Upper lobe of right lung (tissue), 1 donor: ENCODE data around the gene LIN37. TPM values are rescaled to one million over a fixed set of nuclear protein-coding genes. Genes with fewer than 3 reads are reported as not detected.

Experiments used
- ATAC-seq: fragments of 200-7000 bp; cut with Tn5 transposase; one replicate; pipeline ENCODE4 v1.9.1; 2020; ENCODE audit warnings: mild to moderate bottlenecking, moderate library complexity
- DNase-seq: peaks from one replicate; pipeline ENCODE4 v3.0.0-alpha.2; 2020
- H3K27ac ChIP-seq: fragments of 200-600 bp; one replicate; pipeline ENCODE4 v1.8.0; 2022
- H3K27me3 ChIP-seq: fragments of 200-600 bp; one replicate; pipeline ENCODE4 v1.8.0; 2022; ENCODE audit warnings: mild to moderate bottlenecking
- H3K36me3 ChIP-seq: fragments of 200-600 bp; one replicate; pipeline ENCODE4 v1.8.0; 2022
- H3K4me1 ChIP-seq: fragments of 200-600 bp; one replicate; pipeline ENCODE4 v1.8.0; 2022
- H3K4me3 ChIP-seq: fragments of 200-600 bp; one replicate; pipeline ENCODE4 v1.8.0; 2022; ENCODE audit warnings: mild to moderate bottlenecking
- H3K9me3 ChIP-seq: fragments of 200-600 bp; one replicate; pipeline ENCODE4 v1.8.0; 2022
- intact Hi-C: fragments of 100-400 bp; cut with DNase I; formaldehyde crosslinking; loops from one replicate; pipeline ENCODE4 v1.11.0; 2022
- total RNA-seq: library from RNA; stranded (reverse); fragmentation: NEBNext Ultra II Directional; extraction: Animal tissue kit (Norgen Biotek cat#: 25700); gene quantifications from one replicate; pipeline ENCODE4 v1.2.1, GENCODE V29; 2021
- TF ChIP-seq, protein P1 (sequence below): fragments of 200-600 bp; IDR thresholded peaks from one replicate; pipeline ENCODE4 v1.8.0; 2022; ENCODE audit warnings: antibody characterized with exemption
- donor health status: DM: no; HTN: yes; CAD: no; lungs with severe emphysema.

Gene LIN37
- total RNA-seq, 1 donor from 2014 or later, result 11.3 TPM

GRCh38 chr19:35777086-35777841 lies 28.9 kb downstream of the LIN37 start:
- Histone ChIP-seq H3K27ac (no peak overlapping the region), H3K36me3 (no peaks in the 10 kb centered on the region), H3K4me3 (no peak overlapping the region), H3K27me3 (no peaks in the 10 kb centered on the region), H3K9me3 (no peaks in the 10 kb centered on the region), H3K4me1 (peaks cover 4% of the 10 kb centered on the region)
- ATAC-seq, result no peak
- TF ChIP-seq, protein P1, sequence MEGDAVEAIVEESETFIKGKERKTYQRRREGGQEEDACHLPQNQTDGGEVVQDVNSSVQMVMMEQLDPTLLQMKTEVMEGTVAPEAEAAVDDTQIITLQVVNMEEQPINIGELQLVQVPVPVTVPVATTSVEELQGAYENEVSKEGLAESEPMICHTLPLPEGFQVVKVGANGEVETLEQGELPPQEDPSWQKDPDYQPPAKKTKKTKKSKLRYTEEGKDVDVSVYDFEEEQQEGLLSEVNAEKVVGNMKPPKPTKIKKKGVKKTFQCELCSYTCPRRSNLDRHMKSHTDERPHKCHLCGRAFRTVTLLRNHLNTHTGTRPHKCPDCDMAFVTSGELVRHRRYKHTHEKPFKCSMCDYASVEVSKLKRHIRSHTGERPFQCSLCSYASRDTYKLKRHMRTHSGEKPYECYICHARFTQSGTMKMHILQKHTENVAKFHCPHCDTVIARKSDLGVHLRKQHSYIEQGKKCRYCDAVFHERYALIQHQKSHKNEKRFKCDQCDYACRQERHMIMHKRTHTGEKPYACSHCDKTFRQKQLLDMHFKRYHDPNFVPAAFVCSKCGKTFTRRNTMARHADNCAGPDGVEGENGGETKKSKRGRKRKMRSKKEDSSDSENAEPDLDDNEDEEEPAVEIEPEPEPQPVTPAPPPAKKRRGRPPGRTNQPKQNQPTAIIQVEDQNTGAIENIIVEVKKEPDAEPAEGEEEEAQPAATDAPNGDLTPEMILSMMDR, result no peak
- DNase-seq, result no peak
- intact Hi-C loops, result no loop called here

GRCh38 chr19:35777961-35778360 lies 29.6 kb downstream of the LIN37 start:
- H3K9me3 ChIP-seq, result no peaks in the 10 kb centered on the region
- ATAC-seq, result no peak
- H3K4me1 ChIP-seq, result peaks cover 4% of the 10 kb centered on the region
- H3K27ac ChIP-seq, result no peak overlapping the region
- H3K27me3 ChIP-seq, result no peaks in the 10 kb centered on the region
- TF ChIP-seq, protein P1, result no peak
- H3K4me3 ChIP-seq, result no peak overlapping the region
- DNase-seq, result no peak
- H3K36me3 ChIP-seq, result no peaks in the 10 kb centered on the region
- intact Hi-C loops, result no loop called here

DNA sequence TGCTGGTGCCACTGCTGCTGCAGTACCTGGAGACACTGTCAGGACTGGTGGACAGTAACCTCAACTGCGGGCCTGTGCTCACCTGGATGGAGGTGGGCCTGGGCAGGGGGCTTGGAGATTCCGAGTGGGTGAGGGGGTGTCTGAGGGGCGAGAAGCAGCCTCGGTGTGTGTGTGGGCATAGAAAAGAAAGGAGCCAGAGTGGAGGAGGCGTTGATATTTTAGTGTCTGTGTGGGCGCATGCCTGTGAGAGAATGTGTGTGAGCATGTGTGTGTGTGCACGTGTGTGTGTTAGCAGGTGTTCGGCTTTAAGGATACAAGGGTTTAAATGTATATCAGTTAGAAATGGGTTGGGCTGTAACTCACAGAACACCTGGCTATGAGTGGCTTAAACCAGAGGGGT lies 30.7 kb downstream of the LIN37 start:
- ATAC-seq (no peak), DNase-seq (no peak)
- no peaks in the 10 kb centered on the region for H3K9me3 ChIP-seq
- peaks cover 4% of the 10 kb centered on the region for H3K4me1 ChIP-seq
- TF ChIP-seq, protein P1, result no peak
- H3K36me3 ChIP-seq, result no peaks in the 10 kb centered on the region
- H3K4me3 ChIP-seq, result no peak overlapping the region
- intact Hi-C loops, result no loop called here
- no peak overlapping the region for H3K27ac ChIP-seq
- H3K27me3 ChIP-seq, result no peaks in the 10 kb centered on the region

DNA sequence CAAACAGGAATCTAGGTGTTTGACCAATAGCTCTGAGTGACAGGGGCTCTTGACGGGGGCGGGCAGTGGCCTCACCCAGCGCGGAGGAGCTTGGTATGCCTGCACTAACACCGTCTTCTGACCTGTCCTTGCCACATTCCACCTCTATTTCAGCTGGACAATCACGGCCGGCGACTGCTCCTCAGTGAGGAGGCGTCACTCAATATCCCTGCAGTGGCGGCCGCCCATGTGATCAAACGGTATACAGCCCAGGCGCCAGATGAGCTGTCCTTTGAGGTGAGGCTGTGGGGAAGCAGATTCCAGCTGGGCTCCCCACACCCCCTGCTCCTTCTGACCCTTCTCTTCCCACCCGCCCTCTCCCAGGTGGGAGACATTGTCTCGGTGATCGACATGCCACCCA lies 31.7 kb downstream of the LIN37 start:
- no peaks in the 10 kb centered on the region for H3K4me1 ChIP-seq
- DNase-seq (no peak), ATAC-seq (no peak)
- no peak overlapping the region for H3K27ac ChIP-seq
- H3K36me3 ChIP-seq, result no peaks in the 10 kb centered on the region
- H3K4me3 ChIP-seq, result no peak overlapping the region
- intact Hi-C loops, result no loop called here
- TF ChIP-seq, protein P1, result no peak
- H3K27me3 ChIP-seq, result no peaks in the 10 kb centered on the region
- H3K9me3 ChIP-seq, result no peaks in the 10 kb centered on the region

GRCh38 chr19:35780717-35781116 lies 32.3 kb downstream of the LIN37 start:
- H3K4me1 ChIP-seq, result no peaks in the 10 kb centered on the region
- H3K27me3 ChIP-seq, result no peaks in the 10 kb centered on the region
- H3K9me3 ChIP-seq, result no peaks in the 10 kb centered on the region
- TF ChIP-seq, protein P1, result no peak
- no peak overlapping the region for H3K4me3 ChIP-seq
- DNase-seq (no peak), ATAC-seq (no peak)
- no peak overlapping the region for H3K27ac ChIP-seq
- intact Hi-C loops, result no loop called here
- H3K36me3 ChIP-seq, result no peaks in the 10 kb centered on the region
